ENCODE data around the gene UGT2B28.
"Not testable (repeated sequence)": the region's sequence is repeated elsewhere in the genome, so short reads cannot be mapped to it uniquely, and the experiment has no call there.

GRCh38 chr4:69308426-69309033 lies 28.3 kb downstream of the UGT2B28 start:
- TF ChIP-seq CTCF (IDR thresholded peaks at IDR 0.05; ENCODE audit: insufficient read depth, low read length, poor library complexity, severe bottlenecking); EZH2phosphoT487 (conservative IDR thresholded peaks at IDR 0.05; ENCODE audit: low read length): not testable (repeated sequence)

All from SU-DHL-6 (cell line).